PC-9 (cell line): Measurements from ENCODE around the gene ZFHX3.

Source experiments
- EZH2 ChIP-seq: fragments of 200-600 bp; sonication (generic); IDR thresholded peaks from 2 replicates; pipeline ENCODE4 v1.8.0; 2017; ENCODE audit warnings: antibody characterized with exemption, low read depth
- TF ChIP-seq, protein P1 (sequence below): fragments of 200-600 bp; sonication (generic); conservative IDR thresholded peaks from 2 replicates; pipeline ENCODE4 v1.6.1; 2017; ENCODE audit warnings: mixed run types, antibody characterized with exemption, mild to moderate bottlenecking, moderate library complexity

- TF ChIP-seq, protein P1, sequence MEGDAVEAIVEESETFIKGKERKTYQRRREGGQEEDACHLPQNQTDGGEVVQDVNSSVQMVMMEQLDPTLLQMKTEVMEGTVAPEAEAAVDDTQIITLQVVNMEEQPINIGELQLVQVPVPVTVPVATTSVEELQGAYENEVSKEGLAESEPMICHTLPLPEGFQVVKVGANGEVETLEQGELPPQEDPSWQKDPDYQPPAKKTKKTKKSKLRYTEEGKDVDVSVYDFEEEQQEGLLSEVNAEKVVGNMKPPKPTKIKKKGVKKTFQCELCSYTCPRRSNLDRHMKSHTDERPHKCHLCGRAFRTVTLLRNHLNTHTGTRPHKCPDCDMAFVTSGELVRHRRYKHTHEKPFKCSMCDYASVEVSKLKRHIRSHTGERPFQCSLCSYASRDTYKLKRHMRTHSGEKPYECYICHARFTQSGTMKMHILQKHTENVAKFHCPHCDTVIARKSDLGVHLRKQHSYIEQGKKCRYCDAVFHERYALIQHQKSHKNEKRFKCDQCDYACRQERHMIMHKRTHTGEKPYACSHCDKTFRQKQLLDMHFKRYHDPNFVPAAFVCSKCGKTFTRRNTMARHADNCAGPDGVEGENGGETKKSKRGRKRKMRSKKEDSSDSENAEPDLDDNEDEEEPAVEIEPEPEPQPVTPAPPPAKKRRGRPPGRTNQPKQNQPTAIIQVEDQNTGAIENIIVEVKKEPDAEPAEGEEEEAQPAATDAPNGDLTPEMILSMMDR, result no peak
- TF ChIP-seq EZH2, result no peak
Observed at GRCh38 chr16:72809446-72809845, 238.5 kb downstream of the ZFHX3 start.
